Islet precursor cell (in vitro differentiated cells): Measurements from ENCODE around the gene DLG4.
"Not testable (repeated sequence)": the region's sequence is repeated elsewhere in the genome, so short reads cannot be mapped to it uniquely, and the experiment has no call there.

ENCODE experiments used
- DNase-seq: peaks from one replicate; pipeline ENCODE4 v3.0.0-alpha.2; 2018

The DLG4 gene

DNA sequence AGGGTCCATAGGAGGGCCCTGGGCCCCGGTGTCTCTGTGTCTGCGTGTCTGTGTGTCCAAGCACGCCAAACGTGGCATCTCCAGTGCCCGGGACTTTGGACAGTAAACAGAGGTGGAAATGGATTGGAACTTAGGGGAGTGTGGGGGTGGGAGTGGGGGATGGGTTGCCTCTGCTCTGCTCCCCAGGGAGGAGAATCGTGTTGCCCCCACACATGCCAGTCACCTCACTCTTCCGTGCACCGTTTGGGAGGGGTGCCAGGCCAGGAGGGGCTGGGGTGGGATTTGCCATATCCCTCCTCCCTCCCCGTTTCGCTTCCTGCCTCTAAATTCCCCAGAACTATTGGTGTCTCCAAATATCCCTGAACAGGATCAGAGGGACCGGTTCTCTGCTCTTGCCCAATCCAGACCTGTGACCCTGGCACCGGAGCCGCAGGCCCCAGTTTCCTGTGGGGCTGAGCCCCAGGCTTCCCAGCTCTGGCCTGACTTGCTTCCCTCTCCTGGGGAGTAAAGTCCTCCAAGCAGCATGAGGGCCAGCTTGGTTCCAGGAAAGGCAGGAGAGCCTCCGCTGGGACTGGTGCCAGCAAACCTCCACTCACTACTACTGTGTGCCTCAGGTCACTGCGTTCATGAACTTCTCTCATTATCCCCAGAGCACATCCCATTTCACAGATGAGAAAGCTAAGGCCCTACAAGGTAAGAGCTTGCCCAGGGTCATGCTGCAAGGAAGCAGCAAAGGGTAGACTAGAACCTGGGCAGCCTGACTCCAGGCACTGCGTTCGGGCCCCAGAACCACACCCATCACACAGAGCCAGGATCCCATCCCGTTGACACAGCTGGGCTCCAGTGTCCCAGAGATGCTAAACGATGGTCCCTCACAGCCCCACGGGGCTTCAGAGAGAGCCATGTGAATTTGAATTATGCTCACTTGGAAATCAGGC is 40.0 kb downstream of the DLG4 start, which contains the start of gene ASGR1:
Gene ASGR1, minus strand, starts transcription at position 54 of the 938 bp plus-strand sequence. CDS start 807 bp downstream, outside the sequence.
- DNase-seq, result no peak

DNA sequence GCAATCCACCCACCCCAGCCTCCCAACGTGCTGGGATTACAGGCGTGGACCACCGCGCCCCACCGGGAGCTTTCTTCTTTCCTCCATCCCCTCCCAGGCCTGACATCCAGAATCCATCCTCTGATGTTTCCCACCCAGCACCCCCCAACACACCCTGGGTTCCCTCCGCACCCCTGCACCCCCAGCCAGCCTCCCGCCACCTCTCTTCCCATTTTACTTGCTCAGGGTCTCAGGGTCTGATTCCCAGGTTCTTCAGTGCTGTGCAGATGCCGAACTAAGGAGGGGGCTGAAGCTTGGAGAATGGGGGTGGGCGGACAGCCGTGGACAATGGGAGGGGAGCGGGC is 40.7 kb downstream of the DLG4 start:
- DNase-seq, result peak; percentile 48

DNA sequence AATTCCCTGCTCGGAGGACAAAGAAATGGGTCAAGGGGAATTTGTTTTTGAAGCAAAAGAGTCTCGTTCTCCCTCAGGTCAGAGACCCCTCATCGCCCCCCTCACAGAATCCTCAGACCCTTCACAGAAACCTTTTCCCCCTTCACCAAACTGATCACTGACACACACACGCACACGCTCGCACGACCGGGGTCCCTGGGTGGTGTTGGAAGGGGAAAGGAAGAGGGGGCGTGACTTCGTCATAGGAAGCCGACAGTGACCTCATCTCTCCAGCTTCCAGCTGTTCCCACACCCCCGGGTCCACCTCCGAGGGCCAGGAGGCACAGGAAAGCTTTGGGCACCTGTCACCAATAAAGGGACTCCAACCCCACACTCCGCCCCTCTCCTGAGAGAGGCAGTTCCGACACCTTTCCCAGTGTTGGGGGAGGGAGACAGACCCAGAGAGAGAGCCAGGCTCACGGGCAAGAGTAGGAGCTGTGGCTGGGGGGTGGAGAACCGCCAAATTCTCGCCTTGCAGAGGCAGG is 41.6 kb downstream of the DLG4 start:
- DNase-seq, result peak; percentile 84

DNA sequence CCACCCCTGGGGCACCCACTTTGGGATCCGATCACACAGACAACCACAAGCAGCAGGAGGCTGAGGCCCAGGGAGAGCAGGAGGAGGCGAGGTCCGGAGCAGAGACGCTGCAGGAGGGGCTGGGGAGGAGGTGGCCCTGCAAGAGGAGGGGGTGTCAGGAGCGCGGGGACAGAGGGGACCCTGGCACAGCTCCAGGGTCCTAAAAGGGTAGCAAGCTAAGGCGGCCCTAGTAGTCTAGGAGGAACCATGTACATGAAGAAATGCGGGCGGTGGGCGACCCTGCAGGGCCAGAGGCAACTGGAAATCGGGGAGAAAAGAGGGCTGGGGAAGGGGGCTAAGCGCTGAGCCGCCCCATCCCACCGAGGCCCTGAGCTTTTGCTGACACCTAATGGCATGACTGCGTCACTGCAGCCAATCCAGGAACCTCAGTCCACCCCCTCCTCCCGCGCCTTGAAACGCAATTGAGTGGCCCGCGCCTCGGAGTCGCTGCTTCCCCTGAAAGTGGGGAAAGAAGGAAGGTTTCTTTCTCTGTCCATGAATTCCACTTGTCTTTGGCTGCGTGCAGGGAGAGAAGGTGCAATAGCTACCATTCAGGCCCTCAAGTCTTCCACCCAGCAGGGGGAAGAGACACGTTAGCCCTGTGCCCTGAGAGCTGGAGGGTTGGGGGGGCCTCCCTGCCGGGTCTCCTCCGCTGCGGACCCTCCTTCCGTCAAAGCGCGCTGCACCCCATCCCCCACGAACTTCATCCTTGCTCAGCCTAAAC is 42.3 kb downstream of the DLG4 start:
- peak; percentile 93 for DNase-seq

DNA sequence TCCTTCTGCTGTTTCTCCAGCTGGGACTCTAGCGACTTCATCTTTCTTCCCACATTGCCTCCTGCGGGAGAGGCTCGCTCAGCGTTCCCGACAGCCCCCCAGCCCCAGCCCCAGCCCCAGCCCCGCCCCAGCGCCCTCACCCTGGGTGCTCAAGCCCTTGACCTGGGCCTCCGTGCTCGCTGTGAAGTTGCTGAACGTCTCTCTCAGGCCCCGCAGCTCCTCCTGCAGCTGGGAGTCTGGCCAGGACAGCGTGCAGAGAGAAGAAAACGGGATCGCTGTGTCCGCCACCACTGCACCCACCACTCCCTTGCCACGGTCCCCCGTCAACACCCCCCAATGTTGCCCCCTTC is 42.8 kb downstream of the DLG4 start:
- DNase-seq, result no peak

DNA sequence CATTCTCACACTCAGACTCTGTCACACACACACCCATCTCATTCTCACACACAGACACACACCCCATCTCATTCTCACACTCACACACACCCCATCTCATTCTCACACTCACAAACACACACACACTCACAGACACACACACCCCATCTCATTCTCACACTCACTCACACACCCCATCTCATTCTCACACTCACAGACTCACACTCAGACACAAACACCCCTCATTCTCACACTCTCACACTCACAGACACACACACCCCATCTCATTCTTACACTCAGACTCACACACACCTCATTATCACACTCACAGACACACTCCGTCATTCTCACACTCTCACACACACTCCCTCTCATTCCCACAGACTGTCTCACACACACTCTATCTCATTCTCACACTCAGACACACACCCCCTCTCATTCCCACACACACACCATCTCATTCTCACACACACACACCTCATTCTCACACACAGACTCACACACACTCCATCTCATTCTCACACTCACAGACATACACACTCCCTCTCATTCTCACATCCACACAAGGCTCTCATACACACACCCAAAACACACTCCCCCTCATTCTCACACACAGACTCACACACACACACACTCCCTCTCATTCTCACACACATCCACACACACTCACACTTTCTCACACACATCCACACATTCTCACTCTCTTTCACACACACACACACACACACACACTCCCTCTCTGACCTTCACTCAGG is 43.4 kb downstream of the DLG4 start:
- no peak for DNase-seq

DNA sequence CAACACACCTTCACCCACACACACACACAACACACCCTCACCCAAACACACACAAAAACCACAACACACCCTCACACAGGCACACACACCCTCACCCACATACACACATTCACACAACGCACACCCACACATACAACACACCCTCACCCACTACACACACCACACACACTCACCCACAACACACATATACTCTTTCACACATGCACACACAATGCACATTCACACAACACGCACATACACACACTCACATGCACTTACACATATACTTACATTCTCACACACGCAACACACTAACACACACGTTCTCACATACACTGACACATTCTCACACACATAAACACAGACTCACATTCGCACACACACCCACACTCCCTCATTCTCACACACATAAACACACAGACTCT is 44.3 kb downstream of the DLG4 start:
- DNase-seq, result no peak

DNA sequence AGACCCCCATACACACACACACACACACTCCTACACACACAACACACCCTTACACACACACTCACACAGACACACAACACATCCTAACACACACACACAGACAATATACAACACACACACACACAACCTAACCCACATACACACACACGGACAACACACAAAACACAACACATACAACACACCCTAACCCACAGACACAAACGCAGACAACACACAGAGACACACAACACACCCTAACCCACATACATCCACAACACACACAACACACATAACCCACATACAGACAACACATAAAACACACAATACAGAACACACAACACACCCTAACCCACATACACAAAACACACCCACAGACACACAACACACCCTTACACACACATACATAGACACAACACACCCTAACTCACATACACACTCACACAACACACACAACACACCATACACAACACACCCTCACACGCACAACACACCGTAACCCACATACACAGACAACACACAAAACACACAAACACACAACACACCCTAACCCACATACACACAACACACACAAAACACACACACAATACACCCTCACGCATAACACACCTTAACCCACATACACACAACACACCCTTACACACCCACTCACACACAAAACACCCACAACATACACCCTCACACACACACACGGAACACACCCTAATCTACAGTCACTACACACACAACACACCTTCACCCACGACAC is 44.9 kb downstream of the DLG4 start:
- no peak for DNase-seq

DNA sequence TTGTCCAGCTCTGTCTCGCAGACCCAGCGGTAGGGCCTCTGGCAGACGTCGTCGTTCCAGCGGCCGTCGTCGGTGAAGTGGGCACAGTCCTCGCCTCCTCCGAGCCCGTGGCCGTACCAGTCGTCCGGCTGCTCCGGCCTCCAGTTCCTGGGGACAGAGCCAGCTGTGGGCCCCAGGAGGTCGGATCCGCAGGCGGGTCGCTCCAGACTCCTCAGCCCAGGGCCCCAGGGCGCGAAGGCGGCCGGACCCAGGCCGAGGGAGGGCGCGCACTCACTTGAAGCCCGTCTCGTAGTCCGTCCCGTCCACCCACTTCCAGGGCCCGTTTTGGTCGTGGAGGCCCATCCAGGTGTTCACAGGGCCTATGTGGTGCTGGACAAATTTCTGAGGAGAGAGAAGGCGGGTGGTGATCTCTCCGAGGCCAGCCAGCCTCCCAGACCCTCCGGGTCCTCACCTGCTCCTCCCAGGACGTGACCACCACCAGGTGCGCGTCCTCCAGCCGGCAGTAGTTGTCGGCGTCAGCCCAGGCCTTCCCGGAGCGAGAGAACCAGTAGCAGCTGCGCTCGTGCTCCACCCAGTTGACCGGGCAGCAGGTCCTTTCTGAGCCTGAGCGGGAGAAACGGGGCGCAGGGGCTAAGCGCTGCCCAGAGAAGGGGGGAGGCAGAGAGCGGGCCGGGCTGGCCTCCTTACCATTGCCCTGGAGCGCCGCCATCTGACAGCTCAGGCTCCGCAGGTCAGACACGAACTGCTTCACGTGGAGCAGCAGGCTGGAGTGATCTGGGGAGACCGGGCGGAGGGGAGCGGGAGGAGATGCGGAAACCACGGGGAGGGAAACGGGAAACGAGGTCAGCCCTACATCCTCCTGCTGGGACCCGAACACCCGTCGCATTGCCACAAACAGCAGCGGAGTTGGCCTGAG is 45.7 kb downstream of the DLG4 start:
- peak; percentile 89 for DNase-seq

DNA sequence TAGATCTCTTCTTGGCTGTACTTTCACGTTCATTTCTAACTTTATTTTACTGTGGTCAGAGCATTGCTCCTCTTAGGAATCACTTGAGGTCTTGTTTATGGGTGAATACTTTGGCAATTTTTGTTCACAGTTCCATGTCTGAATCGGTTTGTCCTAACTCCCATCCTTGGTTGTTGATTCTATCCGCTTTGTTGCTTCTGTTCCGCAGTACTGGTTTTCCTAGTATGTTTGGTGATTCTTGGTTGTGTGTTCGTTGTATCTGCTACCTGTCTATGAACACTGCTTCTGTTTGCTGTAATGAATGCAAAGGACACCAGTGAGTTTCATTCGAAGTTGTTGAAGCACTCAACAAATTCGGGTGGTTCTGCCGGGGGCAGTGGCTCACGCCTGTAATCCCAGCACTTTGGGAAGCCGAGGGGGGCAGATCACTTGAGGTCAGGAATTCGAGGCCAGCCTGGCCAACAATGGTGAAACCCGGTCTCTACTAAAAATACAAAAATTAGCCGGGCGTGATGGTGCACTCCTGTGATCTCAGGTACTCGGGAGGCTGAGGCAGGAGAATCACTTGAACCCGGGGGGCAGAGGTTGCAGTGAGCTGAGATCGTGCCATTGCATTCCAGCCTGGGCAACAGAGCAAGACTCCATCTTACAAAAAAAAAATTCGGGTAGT is 47.0 kb downstream of the DLG4 start:
- peak; percentile 29 for DNase-seq

DNA sequence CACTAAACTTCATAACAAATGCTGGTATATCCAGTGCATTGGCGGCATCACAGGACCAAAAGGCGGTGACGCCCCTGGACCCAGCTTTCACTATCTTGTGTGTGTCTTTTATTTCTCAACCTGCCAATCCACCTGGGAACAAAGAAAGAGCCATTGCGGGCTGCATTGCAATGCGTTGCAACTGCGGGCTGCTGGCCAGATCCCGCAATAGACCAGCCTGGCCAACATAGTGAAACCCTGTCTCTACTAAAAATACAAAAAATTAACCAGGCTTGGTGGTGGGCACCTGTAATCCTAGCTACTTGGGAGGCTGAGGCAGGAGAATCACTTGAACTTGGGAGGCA is 50.1 kb downstream of the DLG4 start:
- DNase-seq, result not testable (repeated sequence)

DNA sequence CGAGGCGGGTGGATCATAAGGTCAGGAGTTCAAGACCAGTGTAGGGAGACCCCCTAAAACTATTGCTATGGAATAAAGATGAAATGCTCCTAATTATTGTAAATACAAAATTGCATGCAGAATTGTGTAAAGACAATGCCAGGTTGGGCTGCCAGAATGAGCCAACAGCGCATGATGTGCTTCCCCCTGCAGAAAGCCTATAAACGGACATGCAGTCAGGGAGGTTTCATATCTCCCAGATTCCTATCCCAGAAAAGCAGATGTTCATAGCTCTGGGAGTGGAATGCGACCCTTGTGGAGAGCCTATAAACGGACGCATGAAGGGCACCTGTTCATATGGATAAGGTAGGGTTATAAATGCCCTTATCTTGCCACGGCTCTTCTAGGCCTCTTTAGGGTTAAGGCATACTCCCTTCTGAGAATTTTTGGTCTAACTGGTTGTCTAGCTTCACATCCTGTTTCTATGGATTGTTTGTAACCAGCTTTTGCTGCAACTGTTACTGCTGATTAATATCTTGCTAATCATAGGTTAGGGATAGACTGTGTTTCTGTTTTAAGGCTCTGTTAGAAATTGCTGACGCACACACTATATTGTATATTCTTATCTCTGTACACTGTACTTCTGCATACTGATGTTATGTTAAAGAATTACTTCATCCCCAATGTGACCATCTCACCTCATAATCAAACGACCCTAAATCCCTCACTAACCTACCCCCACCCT is 50.6 kb downstream of the DLG4 start:
- not testable (repeated sequence) for DNase-seq

DNA sequence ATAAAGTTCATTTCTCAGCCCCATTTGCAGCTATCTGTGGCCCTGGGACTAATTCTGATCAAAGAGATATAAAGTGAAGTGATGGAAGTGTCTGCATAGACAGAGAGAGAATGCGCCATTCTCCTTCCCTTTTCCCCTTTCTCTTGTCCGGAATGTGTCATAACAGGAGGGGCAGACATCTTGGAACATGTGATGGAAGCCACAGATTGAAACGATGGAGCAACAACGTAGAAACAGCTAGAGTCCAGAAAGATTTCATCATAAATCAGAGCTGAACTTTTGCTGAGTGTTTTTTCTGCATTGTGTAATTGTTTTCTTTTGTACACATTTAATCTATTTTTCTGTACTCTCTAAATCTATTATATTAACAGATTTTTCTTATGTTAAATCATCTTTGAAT is 51.8 kb downstream of the DLG4 start:
- no peak for DNase-seq

DNA sequence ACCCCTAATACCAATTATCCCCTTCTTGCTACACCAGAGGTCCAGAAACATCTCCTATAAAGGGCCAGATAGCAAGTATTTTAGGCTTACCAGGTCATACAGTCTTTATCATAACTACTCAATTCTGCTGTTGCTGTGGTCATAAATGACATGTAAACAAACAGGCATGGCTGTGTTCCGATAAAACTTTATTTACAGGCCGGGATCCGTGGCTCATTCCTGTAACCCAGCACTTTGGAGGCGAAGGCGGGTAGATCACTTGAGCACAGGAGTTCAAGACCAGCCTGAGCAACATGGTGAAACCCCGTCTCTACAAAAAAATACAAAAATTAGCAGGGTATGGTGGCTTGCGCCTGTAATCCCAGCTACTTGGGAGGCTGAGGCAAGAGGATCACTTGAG is 52.8 kb downstream of the DLG4 start:
- DNase-seq, result no peak

DNA sequence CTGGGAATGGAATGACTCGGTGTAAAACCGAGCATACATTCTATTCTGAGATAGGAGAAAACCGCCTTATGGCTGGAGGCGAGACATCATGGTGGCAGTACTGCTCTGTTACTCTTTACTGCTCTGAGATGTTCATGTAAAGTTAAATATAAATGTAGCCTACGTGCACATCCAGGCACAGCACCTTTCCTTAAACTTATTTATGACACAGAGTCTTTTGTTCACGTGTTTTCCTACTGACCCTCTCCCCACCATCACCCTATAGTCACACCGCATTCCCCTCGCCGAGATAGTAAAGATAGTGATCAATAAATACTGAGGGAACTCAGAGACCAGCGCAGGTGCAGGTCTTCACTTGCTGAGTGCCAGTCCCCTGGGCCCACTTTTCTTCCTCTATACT is 60.1 kb downstream of the DLG4 start:
- peak; percentile 47 for DNase-seq

DNA sequence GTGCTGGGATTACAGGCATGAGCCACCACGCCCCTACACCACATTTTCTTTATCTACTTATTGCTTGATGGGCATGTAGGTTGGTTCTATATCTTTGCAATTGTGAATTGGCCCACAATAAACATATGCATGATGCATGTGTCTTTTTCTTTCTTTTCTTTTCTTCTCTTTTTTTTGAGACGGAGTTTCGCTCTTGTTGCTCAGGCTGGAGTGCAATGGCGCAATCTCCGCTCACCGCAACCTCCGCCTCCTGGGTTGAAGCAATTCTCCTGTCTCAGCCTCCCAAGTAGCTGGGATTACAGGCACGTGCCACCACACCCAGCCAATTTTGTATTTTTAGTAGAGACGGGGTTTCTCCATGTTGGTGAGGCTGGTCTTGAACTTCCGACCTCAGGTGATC is 61.2 kb downstream of the DLG4 start:
- DNase-seq, result not testable (repeated sequence)

DNA sequence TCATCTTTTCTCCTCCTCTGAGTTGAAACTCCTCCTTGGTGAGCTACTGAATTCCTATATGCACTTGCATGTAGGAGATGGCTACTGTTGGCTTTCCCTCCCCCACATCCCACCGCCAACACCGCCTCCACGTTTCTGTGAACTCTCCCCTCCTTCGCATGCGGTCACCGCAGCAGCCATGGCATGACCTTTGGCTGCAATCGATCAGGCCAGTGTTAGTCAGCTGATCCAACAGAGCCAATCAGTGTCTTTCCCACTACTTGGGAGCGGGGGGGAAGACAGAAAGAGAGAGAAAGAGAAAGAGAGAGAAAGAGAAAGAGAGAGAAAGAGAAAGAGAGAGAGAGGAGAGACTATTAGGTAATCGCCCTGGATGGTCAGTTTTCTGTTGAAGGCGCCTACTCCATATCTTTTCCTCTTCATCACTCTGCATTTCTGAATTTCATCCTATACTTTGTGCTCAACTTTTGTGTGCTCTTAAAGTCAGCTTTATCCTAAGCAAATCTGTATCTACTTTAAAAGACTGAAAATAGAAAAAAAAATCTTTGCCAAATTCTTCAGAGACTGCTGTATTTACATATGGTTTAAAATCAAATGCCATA is 63.2 kb downstream of the DLG4 start:
- no peak for DNase-seq

DNA sequence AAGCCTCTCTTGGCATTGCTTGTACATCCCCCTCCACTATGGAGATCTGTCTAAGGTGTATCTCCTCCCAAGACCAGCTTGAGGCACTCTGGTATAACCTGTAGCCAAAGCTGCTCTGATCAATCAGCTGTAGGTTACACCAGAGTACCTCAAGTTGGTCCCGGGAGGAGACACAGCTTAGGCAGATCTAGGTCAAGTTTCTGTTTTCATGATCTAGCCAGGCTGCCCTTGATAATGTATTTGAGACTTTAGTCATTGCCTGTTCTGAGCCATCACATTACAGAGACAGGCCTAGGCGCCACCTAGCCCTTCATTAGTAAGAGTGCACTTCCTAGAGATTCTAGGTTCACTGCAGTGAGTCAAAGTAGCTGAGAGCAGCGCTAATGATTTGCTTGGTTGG is 71.9 kb downstream of the DLG4 start:
- DNase-seq, result peak; percentile 54

DNA sequence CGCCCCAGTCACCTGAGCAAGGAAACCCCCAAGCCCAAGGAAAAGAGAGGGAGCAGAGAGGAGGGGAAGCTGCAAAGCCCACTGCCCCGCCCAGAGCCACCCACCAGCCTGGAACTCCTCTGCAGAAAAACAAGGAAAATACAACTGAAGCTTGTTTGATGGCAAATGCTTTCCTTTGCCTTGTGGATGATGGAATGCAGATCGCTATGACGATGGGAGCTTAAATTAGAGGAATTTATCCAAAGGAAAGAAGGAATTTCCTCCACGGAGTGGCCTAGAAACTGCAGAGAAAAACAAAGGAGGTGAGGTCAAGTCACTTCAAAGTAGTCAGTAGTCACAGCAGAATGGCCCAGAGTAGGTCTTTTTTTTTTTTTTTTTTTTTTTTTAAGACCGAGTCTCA is 73.5 kb downstream of the DLG4 start:
- DNase-seq, result peak; percentile 61

DNA sequence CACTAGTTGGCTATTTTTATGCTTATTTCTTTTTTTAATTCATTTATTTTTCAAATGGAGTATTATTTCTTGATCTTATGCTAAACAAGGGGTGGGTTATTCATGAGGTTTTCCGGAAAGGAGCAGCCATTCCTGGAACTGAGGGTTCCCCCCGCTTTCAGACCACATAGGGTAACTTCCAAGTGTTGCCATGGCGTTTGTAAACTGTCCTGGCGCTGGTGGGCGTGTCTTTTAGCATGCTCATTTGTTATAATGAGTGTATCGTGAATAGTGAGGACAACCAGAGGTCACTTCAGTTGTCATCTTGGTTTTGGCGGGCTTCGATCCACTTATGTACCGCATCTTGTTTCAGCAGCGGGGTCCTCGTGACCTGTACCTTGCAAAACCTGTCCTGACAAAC is 75.4 kb downstream of the DLG4 start:
- DNase-seq, result no peak
